Measurements from ENCODE around the gene SMIM35.
"Not testable (repeated sequence)": the region's sequence is repeated elsewhere in the genome, so short reads cannot be mapped to it uniquely, and the experiment has no call there.

The SMIM35 gene

GRCh38 chr11:118017631-118018315 lies 69.0 kb downstream of the SMIM35 start:
- no peak for DNase-seq

GRCh38 chr11:118017111-118017510 lies 69.7 kb downstream of the SMIM35 start:
- no peak for DNase-seq

- no peak for DNase-seq
These were observed 70.7 kb downstream of the SMIM35 start for GRCh38 chr11:118016104-118016503.

- no peak for DNase-seq
These were observed 71.3 kb downstream of the SMIM35 start for GRCh38 chr11:118015385-118015841.

GRCh38 chr11:118014022-118014421 lies 72.7 kb downstream of the SMIM35 start:
- no peak for DNase-seq

GRCh38 chr11:118012083-118012669 lies 74.6 kb downstream of the SMIM35 start:
- DNase-seq, result no peak

GRCh38 chr11:118010738-118011461 lies 75.9 kb downstream of the SMIM35 start:
- no peak for DNase-seq

GRCh38 chr11:118009864-118010737 lies 76.7 kb downstream of the SMIM35 start:
- DNase-seq, result no peak

- no peak for DNase-seq
These were observed 78.4 kb downstream of the SMIM35 start for GRCh38 chr11:118008271-118008911.

- DNase-seq, result not testable (repeated sequence)
These were observed 79.0 kb downstream of the SMIM35 start for GRCh38 chr11:118007563-118008270.

GRCh38 chr11:118007040-118007439 lies 79.7 kb downstream of the SMIM35 start:
- no peak for DNase-seq

- no peak for DNase-seq
These were observed 80.6 kb downstream of the SMIM35 start for GRCh38 chr11:118006153-118006534.

GRCh38 chr11:118005224-118006152 lies 81.3 kb downstream of the SMIM35 start:
- DNase-seq, result no peak

- no peak for DNase-seq
These were observed 82.1 kb downstream of the SMIM35 start for GRCh38 chr11:118004543-118005223.

GRCh38 chr11:118003456-118003855 lies 83.3 kb downstream of the SMIM35 start:
- DNase-seq, result no peak

GRCh38 chr11:118002541-118003423 lies 84.0 kb downstream of the SMIM35 start:
- no peak for DNase-seq

GRCh38 chr11:118002010-118002540 lies 84.7 kb downstream of the SMIM35 start:
- no peak for DNase-seq

- no peak for DNase-seq
These were observed 85.2 kb downstream of the SMIM35 start for GRCh38 chr11:118001494-118001971.

- DNase-seq, result no peak
These were observed 85.9 kb downstream of the SMIM35 start for GRCh38 chr11:118000850-118001228.
